Endothelial cell of umbilical vein (primary cell): Measurements from ENCODE around the gene TBC1D8. TPM values are rescaled to one million over a fixed set of nuclear protein-coding genes. Genes with fewer than 3 reads are reported as not detected.

ENCODE experiments used
- BruUV-seq: library from RNA; stranded (reverse); fragments of 400-500 nt; replicated peaks from 2 replicates; lab custom pipeline; 2021; lab: Mats Ljungman, UMichigan
- CTCF ChIA-PET: fragments of 300-600, 350-600 bp; sonication (Branson Sonifier 250); formaldehyde crosslinking; loops from one replicate; lab custom pipeline; 2021; ENCODE audit warnings: antibody characterized with exemption, inconsistent platforms; lab: Charles Lee
- POLR2A ChIA-PET: fragments of 300-600, 350-600 bp; sonication (Branson Sonifier 250); formaldehyde crosslinking; loops from one replicate; lab custom pipeline; 2021; ENCODE audit warnings: antibody characterized with exemption, inconsistent platforms; lab: Charles Lee
- DNase-seq: peaks from one replicate; pipeline ENCODE4 v3.0.0-alpha.2; 2011; ENCODE audit warnings: low read depth, low spot score
- FAIRE-seq: peaks from 2 replicates; lab custom pipeline; 2011; peaks lifted over from hg19 to GRCh38; lab: Jason Lieb, UNC
- H2AFZ ChIP-seq: 2 replicates; pipeline ENCODE4 v1.6.0; 2012; ENCODE audit warnings: low read depth, low read length, control low read depth, inconsistent platforms
- H3K27ac ChIP-seq: 2 replicates; pipeline ENCODE4 v1.5.1; 2011; ENCODE audit warnings: low read depth, mild to moderate bottlenecking, control low read depth, low read length, moderate library complexity; ENCODE audit not compliant: insufficient read depth
- H3K27me3 ChIP-seq, 2 experiments: 2 replicates each; pipeline versions ENCODE4 v1.6.0 to v1.6.1; 2011; ENCODE audit warnings: low read length in 2 of 2, mixed read lengths in 1 of 2; ENCODE audit not compliant: control insufficient read depth in 2 of 2, insufficient read depth in 2 of 2
- H3K36me3 ChIP-seq, 2 experiments: 2 replicates in 1 of 2; 3 replicates in 1 of 2; pipeline ENCODE4 v1.5.1; 2011; ENCODE audit warnings: low read length in 2 of 2, mild to moderate bottlenecking in 1 of 2, moderate library complexity in 1 of 2; ENCODE audit not compliant: control insufficient read depth in 2 of 2, insufficient read depth in 2 of 2; ENCODE audit errors: extremely low read depth in 1 of 2
- H3K4me1 ChIP-seq: 3 replicates; pipeline ENCODE4 v1.5.1; 2011; ENCODE audit warnings: mild to moderate bottlenecking, low read length; ENCODE audit not compliant: control insufficient read depth, insufficient read depth; ENCODE audit errors: extremely low read depth
- H3K4me2 ChIP-seq: 2 replicates; pipeline ENCODE4 v1.6.1; 2011; ENCODE audit warnings: low read length, control low read depth, mixed read lengths; ENCODE audit not compliant: insufficient read depth
- H3K4me3 ChIP-seq, 3 experiments: fragments of 200-600 bp in 1 of 3; sonication (generic), shearing (Covaris generic) in 1 of 3; replicated peaks in 1 of 3; 2 replicates each; pipeline ENCODE4 v1.5.1; 2011 to 2016; ENCODE audit warnings: control low read depth in 3 of 3, low read length in 3 of 3, mild to moderate bottlenecking in 2 of 3, inconsistent platforms in 1 of 3, low read depth in 1 of 3, moderate library complexity in 1 of 3; ENCODE audit not compliant: insufficient read depth in 1 of 3
- H3K79me2 ChIP-seq: 2 replicates; pipeline ENCODE4 v1.6.0; 2012; ENCODE audit warnings: low read length, inconsistent platforms; ENCODE audit not compliant: control insufficient read depth, insufficient read depth
- H3K9ac ChIP-seq: replicated peaks from 2 replicates; pipeline ENCODE3; 2011; ENCODE audit warnings: low read length, control low read depth; ENCODE audit not compliant: insufficient read depth; ENCODE audit errors: extremely low read depth
- H3K9me1 ChIP-seq: replicated peaks from 3 replicates; pipeline ENCODE4 v1.6.0; 2011; ENCODE audit warnings: mild to moderate bottlenecking, low read length; ENCODE audit not compliant: control insufficient read depth, insufficient read depth; ENCODE audit errors: extremely low read depth
- H3K9me3 ChIP-seq: replicated peaks from 2 replicates; pipeline ENCODE4 v1.5.1; 2012; ENCODE audit warnings: low read length, inconsistent platforms; ENCODE audit not compliant: control insufficient read depth, insufficient read depth
- H4K20me1 ChIP-seq: replicated peaks from 2 replicates; pipeline ENCODE3; 2011; ENCODE audit warnings: mild to moderate bottlenecking, low read length; ENCODE audit not compliant: control insufficient read depth, insufficient read depth; ENCODE audit errors: extremely low read depth
- FOS ChIP-seq: IDR thresholded peaks from 2 replicates; pipeline ENCODE4 v1.6.1; 2011; ENCODE audit warnings: mild to moderate bottlenecking, low read length, moderate library complexity, borderline replicate concordance; ENCODE audit not compliant: insufficient read depth
- GATA2 ChIP-seq: IDR thresholded peaks from 2 replicates; pipeline ENCODE4 v1.7.0; 2011; ENCODE audit warnings: low read depth, mild to moderate bottlenecking, moderate library complexity, mixed read lengths, low read length; ENCODE audit not compliant: insufficient read length, insufficient read depth
- JUN ChIP-seq: IDR thresholded peaks from 2 replicates; pipeline ENCODE4 v1.6.1; 2011; ENCODE audit warnings: borderline replicate concordance, low read depth; ENCODE audit not compliant: insufficient read length, insufficient read depth
- POLR2A ChIP-seq: IDR thresholded peaks from 2 replicates; pipeline ENCODE4 v1.6.1; 2012; ENCODE audit warnings: low read depth, mild to moderate bottlenecking, control low read depth, low read length
- POLR2AphosphoS5 ChIP-seq: IDR thresholded peaks from 2 replicates; pipeline ENCODE4 v1.6.1; 2012; ENCODE audit warnings: low read depth, mild to moderate bottlenecking, control low read depth, low read length, moderate library complexity; ENCODE audit not compliant: insufficient read depth
- dilution Hi-C: fragments of 300-500 bp; cut with MboI; formaldehyde crosslinking; loops from one replicate; pipeline ENCODE4 v1.15.0; 2019; ENCODE audit warnings: low sequenced_read_pairs; ENCODE audit not compliant: extremely low pct_ligation_motif_present
- intact Hi-C: fragments of 100-400 bp; cut with micrococcal nuclease; formaldehyde crosslinking; loops from one replicate; pipeline ENCODE4 v1.10.0; 2022
- polyA plus RNA-seq, 4 experiments: library from polyadenylated mRNA; depleted of rRNA in 3 of 4; stranded (reverse) in 3 of 4; unstranded in 1 of 4; fragments of >200 nt; gene quantifications; 2 replicates each; pipeline versions ENCODE4 v1.2.1 to v1.2.3, GENCODE V29; 2011 to 2012; ENCODE audit warnings: missing spikeins in 1 of 4
- total RNA-seq: library from RNA; stranded (reverse); gene quantifications from 2 replicates; pipeline ENCODE4 v1.2.3, GENCODE V29; 2021
- TF ChIP-seq, protein P1 (sequence below), 2 donors: IDR thresholded peaks; 1 replicate in 1 of 2; 2 replicates in 1 of 2; pipeline ENCODE4 v1.5.1; 2011; ENCODE audit warnings: low read length in 2 of 2, mild to moderate bottlenecking in 2 of 2, moderate library complexity in 2 of 2, control low read depth in 1 of 2, inconsistent platforms in 1 of 2, low read depth in 1 of 2; ENCODE audit not compliant: insufficient read depth in 1 of 2; ENCODE audit errors: extremely low read depth in 1 of 2
- TF ChIP-seq, protein P2 (sequence below): IDR thresholded peaks from 2 replicates; pipeline ENCODE4 v1.6.1; 2011; ENCODE audit not compliant: insufficient read depth, insufficient read length

Gene TBC1D8
- total and polyA plus RNA-seq, 2 donors (not counting 3 experiments of a cell fraction or from before 2014, with no cell fraction given) = 28.5 to 32.1 TPM

DNA sequence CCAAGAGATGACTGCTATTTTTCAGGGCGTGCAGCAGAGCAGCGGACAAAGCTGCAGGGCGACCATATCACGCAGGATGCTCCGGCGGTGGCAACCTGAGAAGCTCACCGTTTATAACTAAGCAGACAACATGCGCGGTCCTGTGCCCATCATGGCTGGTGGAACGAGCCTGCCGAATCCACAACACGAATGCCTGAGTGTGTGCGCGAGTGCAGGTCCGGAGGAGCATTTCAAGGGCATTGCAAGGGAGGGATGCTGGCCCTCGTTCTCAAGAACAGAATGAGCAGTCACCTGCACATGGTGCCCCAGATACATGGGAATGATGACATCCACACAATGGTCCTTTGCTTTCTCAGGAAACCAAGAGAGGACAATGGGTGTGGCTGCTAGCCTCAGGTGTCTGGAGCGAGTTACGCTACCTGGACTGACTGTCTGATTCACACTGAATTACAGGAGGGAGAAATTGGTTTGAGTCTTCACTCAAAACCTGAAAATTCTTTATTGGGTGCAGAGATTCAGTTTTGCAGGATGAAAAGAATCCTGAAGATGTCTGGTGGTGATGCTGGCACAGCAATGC lies 39.8 kb downstream of the TBC1D8 start:
- Histone ChIP-seq H3K79me2 (peaks cover 87% of the 10 kb centered on the region), H3K36me3 (no peaks in the 10 kb centered on the region), H3K9ac (no peak overlapping the region), H3K9me3 (no peaks in the 10 kb centered on the region), H3K4me3 (no peak overlapping the region), H2AFZ (no peak overlapping the region), H3K9me1 (no peaks in the 10 kb centered on the region), H3K27me3 (no peaks in the 10 kb centered on the region), H4K20me1 (no peaks in the 10 kb centered on the region), H3K27ac (no peak overlapping the region), H3K4me2 (no peak overlapping the region), H3K4me1 (peaks cover 22% of the 10 kb centered on the region)
- POLR2A ChIA-PET = no interaction called here
- intact Hi-C loops = no loop called here
- no peak for DNase-seq
- CTCF ChIA-PET = no interaction called here
- TF ChIP-seq JUN = no peak
- TF ChIP-seq POLR2AphosphoS5 = no peak
- no peak for TF ChIP-seq GATA2
- TF ChIP-seq POLR2A = no peak
- TF ChIP-seq FOS = no peak
- TF ChIP-seq, protein P1, sequence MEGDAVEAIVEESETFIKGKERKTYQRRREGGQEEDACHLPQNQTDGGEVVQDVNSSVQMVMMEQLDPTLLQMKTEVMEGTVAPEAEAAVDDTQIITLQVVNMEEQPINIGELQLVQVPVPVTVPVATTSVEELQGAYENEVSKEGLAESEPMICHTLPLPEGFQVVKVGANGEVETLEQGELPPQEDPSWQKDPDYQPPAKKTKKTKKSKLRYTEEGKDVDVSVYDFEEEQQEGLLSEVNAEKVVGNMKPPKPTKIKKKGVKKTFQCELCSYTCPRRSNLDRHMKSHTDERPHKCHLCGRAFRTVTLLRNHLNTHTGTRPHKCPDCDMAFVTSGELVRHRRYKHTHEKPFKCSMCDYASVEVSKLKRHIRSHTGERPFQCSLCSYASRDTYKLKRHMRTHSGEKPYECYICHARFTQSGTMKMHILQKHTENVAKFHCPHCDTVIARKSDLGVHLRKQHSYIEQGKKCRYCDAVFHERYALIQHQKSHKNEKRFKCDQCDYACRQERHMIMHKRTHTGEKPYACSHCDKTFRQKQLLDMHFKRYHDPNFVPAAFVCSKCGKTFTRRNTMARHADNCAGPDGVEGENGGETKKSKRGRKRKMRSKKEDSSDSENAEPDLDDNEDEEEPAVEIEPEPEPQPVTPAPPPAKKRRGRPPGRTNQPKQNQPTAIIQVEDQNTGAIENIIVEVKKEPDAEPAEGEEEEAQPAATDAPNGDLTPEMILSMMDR (IDR thresholded peaks at IDR 0.05; ENCODE audit: extremely low read depth in 1 of 2, insufficient read depth in 1 of 2, low read depth in 1 of 2, low read length in 2 of 2) = no peak
- TF ChIP-seq, protein P2, sequence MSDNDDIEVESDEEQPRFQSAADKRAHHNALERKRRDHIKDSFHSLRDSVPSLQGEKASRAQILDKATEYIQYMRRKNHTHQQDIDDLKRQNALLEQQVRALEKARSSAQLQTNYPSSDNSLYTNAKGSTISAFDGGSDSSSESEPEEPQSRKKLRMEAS = no peak
- no TSS peak for BruUV-seq
- no peak for FAIRE-seq
- dilution Hi-C loops = no loop called here
